Neutrophil (primary cell): ENCODE results near the gene PLA2G4A.

Experiments
- H3K27ac ChIP-seq: fragments of 200-600 bp; sonication (generic); 2 replicates; pipeline ENCODE4 v1.5.1; 2016; ENCODE audit warnings: mild to moderate bottlenecking, moderate library complexity
- H3K27me3 ChIP-seq: fragments of 200-600 bp; sonication (generic); 2 replicates; pipeline ENCODE4 v1.6.0; 2016; ENCODE audit warnings: mild to moderate bottlenecking
- H3K36me3 ChIP-seq: fragments of 200-600 bp; sonication (generic); 2 replicates; pipeline ENCODE4 v1.5.1; 2017
- H3K4me1 ChIP-seq, 2 experiments: fragments of 200-600 bp in 1 of 2; sonication (generic) in 1 of 2; 1 replicate in 1 of 2; 2 replicates in 1 of 2; pipeline versions ENCODE4 v1.5.1 to v1.6.1; 2013 to 2016; ENCODE audit warnings: low read depth in 1 of 2, low read length in 1 of 2, mild to moderate bottlenecking in 1 of 2, moderate library complexity in 1 of 2; ENCODE audit not compliant: control insufficient read depth in 1 of 2, insufficient read depth in 1 of 2
- H3K4me3 ChIP-seq, 2 experiments: fragments of 200-600 bp in 1 of 2; sonication (generic) in 1 of 2; 1 replicate in 1 of 2; 2 replicates in 1 of 2; pipeline ENCODE4 v1.5.1; 2013 to 2016; ENCODE audit warnings: low read depth in 1 of 2, low read length in 1 of 2, mild to moderate bottlenecking in 1 of 2, moderate library complexity in 1 of 2
- H3K9me3 ChIP-seq: fragments of 200-600 bp; sonication (generic); 2 replicates; pipeline ENCODE4 v1.5.1; 2016
- TF ChIP-seq, protein P1 (sequence below): fragments of 200-600 bp; sonication (generic); IDR thresholded peaks from 2 replicates; pipeline ENCODE4 v1.5.1; 2016; ENCODE audit warnings: antibody characterized with exemption

PLA2G4A gene

DNA sequence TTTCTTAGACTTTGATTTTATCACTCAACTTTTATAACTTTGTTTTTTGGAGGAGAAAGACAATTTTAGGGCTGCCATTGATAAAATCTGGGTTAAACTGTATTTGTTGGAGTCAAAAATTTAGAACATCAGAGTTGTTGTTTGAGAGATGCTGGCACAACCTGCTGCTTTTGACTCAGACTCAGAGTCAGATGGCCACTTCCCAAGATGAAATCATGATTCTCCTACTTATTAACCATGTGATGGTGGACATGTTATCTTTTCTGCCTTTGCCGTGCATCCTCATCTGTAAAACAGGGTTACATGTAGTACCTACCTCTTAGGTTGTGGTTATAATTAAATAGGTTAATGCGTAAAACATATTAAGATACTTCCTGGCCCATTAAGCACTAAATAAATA, 71.2 kb downstream of the PLA2G4A start:
- no peaks in the 10 kb centered on the region for H3K27me3 ChIP-seq
- TF ChIP-seq, protein P1, sequence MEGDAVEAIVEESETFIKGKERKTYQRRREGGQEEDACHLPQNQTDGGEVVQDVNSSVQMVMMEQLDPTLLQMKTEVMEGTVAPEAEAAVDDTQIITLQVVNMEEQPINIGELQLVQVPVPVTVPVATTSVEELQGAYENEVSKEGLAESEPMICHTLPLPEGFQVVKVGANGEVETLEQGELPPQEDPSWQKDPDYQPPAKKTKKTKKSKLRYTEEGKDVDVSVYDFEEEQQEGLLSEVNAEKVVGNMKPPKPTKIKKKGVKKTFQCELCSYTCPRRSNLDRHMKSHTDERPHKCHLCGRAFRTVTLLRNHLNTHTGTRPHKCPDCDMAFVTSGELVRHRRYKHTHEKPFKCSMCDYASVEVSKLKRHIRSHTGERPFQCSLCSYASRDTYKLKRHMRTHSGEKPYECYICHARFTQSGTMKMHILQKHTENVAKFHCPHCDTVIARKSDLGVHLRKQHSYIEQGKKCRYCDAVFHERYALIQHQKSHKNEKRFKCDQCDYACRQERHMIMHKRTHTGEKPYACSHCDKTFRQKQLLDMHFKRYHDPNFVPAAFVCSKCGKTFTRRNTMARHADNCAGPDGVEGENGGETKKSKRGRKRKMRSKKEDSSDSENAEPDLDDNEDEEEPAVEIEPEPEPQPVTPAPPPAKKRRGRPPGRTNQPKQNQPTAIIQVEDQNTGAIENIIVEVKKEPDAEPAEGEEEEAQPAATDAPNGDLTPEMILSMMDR: no peak
- peaks cover 19% of the 10 kb centered on the region for H3K36me3 ChIP-seq
- H3K4me3 ChIP-seq: no peak overlapping the region
- no peaks in the 10 kb centered on the region for H3K9me3 ChIP-seq
- H3K4me1 ChIP-seq: peaks cover 5 to 13% of the 10 kb centered on the region in 2 experiments
- H3K27ac ChIP-seq: no peak overlapping the region

DNA sequence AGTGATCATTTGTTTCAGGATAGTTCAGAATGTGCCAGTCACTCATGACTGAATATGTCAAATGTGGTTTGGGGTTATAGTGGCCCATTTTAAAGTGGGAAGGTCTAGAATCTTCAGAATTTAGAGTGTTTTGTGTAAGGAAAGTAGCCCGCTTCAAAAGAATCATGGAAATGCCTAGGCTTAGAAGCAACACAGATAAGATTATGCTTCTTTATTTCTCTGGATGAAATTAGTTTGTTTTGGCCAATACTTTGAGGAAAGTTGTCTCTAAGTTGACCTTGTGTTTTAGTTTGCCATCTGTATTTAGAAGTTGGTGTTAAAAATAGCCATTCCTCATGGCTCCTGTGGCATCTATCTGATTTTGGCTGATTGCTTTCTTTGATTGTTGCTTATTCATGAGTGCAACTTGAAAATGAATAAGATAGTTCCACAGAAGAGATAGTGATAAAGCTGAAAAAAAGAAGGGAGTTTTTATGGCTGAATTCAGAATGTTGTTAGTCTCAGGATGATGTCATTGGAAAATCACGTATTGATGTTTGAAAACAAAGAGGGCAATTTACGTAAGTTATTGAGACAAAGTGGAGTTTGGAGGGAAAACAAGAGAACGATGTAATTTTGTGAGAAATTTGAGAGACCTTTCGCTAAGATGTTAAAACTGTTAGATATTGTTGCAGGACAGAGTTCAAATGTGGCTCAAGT, 71.9 kb downstream of the PLA2G4A start:
- TF ChIP-seq, protein P1: no peak
- H3K4me1 ChIP-seq: peaks cover 5 to 13% of the 10 kb centered on the region in 2 experiments
- no peak overlapping the region for H3K4me3 ChIP-seq
- H3K27me3 ChIP-seq: no peaks in the 10 kb centered on the region
- H3K27ac ChIP-seq: no peak overlapping the region
- no peaks in the 10 kb centered on the region for H3K9me3 ChIP-seq
- H3K36me3 ChIP-seq: peaks cover 13% of the 10 kb centered on the region

DNA sequence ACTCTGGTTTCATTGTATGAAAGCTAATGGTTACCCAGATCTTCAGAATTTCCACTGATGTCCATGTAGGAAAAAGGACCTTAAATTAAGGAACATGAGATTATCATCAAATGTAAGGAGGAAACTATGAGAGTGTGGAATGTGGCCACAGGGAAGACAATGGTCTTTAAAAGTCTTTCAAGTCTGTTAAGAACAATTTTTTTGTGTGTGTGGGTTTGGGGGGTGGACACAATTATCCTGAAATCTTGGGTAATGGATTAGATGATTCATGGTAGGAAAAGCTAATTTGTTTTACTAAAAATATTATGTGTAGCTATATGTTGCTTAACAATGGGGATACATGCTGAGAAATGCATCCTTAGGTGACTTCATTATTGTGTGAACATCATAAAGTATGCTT, 72.9 kb downstream of the PLA2G4A start:
- Histone ChIP-seq H3K27me3 (no peaks in the 10 kb centered on the region), H3K4me1 (peaks cover 5 to 13% of the 10 kb centered on the region in 2 experiments), H3K27ac (no peak overlapping the region), H3K36me3 (peaks cover 13% of the 10 kb centered on the region), H3K9me3 (no peaks in the 10 kb centered on the region), H3K4me3 (no peak overlapping the region)
- TF ChIP-seq, protein P1: no peak

DNA sequence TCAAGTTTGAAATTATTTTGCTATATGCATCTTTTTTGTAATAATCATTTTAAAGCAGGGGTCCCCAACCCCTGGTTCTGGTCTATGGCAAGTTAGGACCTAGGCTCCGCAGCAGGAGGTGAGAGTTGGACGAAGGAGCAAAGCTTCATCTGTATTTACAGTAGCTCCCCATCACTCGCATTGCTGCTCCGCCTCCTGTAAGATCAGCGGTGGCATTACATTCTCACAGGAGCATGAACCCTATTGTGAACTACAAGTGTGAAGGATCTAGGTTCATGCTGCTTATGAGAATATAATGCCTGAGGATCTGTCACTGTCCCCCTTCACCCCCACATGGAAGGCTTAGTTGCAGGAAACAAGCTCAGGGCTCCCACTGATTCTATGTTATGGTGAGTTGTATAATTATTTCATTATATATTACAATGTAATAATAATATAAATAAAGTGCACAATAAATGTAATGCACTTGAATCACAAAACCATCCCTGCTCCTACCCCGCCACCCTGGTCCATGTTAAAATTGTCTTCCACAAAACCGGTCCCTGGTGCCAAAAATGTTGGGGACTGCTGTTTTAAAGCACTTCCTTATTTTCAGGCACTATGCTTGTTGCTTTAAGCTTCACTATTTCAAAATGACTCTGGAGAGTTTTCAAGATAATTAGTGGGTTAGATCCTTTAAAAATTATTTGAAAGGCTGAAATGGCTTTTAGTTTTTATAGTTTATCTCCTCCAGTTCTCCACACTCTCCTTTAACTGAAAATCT, 74.8 kb downstream of the PLA2G4A start:
- TF ChIP-seq, protein P1: no peak
- Histone ChIP-seq H3K27ac (peak overlapping the region; percentile 53), H3K4me1 (peaks cover 5 to 13% of the 10 kb centered on the region in 2 experiments), H3K36me3 (peaks cover 13% of the 10 kb centered on the region), H3K9me3 (no peaks in the 10 kb centered on the region), H3K27me3 (no peaks in the 10 kb centered on the region), H3K4me3 (no peak overlapping the region)

DNA sequence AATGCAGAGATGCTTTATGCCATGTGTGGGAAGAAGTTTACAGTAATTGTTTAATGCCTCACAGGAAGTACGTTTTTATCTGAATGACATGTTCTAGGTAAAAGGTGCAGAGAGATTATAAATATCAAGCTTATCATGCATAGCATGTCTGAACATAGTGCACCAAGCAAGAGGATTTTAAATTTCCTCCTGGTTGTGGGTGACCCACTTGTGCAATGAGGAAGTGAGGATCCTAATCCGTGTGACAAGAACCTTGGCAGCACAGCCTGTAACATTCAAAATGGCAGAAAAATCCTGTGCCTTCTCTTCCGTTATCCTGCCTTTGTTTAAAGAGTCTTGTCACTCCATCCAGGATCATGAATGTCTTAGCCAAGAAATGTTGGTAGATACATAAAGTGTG, 75.6 kb downstream of the PLA2G4A start:
- TF ChIP-seq, protein P1: no peak
- Histone ChIP-seq H3K9me3 (no peaks in the 10 kb centered on the region), H3K4me1 (peaks cover 5 to 13% of the 10 kb centered on the region in 2 experiments), H3K27ac (peak overlapping the region; percentile 53), H3K36me3 (peaks cover 9% of the 10 kb centered on the region), H3K4me3 (no peak overlapping the region), H3K27me3 (no peaks in the 10 kb centered on the region)
